DMS 273 (cell line): ENCODE measurements around the gene RP9.
"Not testable (repeated sequence)": the region's sequence is repeated elsewhere in the genome, so short reads cannot be mapped to it uniquely, and the experiment has no call there.

Source experiments
- DNase-seq: peaks from one replicate; lab custom pipeline; 2025; ENCODE audit not compliant: unreplicated experiment; lab: John Stamatoyannopoulos, UW

RP9 gene

DNA sequence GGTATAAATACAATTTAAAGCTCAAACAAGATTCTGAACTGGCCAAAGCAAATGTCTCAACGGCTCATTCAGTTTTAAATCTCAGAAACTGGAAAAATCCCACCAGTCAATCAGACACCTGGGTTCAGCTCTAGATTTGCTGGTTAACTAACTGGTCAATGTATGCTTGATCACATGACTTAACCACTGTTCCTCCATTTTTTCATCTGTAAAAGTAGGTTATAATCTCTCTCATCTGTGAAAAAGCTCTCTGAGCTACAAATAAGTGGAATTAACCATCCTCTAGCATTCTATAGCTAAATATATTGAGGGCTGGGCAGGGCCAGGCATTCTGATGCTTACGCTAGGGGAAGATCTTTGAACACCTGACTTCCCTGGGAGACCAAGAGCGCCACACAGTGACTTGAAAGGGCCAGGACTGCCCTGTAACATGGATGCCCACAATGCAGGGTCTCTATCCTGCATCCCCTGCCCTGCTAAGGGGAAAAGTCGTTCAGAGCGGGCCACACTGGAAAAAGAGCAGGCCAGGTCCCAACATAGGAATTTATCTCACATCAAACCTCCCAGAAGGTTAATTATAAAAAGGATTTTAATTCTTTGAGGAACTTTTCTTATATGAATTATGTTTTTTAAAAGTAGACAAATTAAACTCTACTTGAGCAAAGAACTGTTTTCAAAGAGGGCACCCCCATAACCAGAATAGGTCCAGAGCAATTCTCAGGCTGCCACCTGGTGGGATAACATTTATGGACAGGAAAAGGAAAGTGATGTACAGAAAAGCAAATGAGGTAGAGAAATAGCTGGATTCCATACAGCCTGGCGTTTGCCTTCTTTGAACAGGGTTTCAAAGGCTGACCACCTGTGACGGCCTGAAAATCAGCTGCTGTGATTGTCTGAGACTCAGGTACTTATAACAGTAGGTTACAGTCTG lies 1.8 kb downstream of the RP9 start:
- DNase-seq: peak; percentile 75

DNA sequence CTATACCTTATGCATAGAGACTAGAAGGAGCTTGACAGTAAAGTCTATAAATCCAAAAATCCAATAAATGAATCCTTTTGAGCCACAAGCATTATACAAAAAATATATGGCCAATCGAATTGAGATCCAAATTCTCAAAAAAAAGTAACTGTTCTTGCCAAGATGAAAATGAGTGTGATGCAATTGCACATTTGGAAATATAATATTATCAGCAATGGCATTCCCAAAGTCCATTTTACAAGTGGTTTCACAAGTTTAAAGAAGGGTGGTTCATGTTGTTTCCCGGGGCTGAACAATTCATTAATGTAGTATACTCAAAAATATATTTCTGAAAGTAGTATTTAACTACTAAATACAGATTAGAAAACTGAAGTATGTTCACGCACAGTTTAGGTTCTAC lies 7.3 kb downstream of the RP9 start:
- no peak for DNase-seq

DNA sequence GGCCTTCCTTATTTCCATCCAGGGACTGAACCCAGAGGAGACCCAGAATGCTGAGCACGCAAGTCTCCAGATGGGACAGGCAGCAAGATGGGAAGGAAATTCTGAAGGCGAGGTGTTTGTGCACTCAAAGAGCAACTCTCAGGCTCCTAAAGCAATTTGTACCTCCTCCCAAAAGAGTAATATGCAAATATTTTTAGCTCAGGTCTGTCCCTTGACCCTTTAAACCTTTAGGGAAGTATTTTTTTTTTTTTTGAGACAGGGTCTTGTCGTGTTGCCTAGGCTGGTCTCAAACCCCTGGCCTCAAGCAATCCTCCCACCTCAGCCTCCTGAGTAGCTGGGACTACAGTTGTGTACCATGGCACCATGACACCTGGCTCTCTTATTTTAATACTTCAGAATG lies 8.4 kb downstream of the RP9 start:
- no peak for DNase-seq

DNA sequence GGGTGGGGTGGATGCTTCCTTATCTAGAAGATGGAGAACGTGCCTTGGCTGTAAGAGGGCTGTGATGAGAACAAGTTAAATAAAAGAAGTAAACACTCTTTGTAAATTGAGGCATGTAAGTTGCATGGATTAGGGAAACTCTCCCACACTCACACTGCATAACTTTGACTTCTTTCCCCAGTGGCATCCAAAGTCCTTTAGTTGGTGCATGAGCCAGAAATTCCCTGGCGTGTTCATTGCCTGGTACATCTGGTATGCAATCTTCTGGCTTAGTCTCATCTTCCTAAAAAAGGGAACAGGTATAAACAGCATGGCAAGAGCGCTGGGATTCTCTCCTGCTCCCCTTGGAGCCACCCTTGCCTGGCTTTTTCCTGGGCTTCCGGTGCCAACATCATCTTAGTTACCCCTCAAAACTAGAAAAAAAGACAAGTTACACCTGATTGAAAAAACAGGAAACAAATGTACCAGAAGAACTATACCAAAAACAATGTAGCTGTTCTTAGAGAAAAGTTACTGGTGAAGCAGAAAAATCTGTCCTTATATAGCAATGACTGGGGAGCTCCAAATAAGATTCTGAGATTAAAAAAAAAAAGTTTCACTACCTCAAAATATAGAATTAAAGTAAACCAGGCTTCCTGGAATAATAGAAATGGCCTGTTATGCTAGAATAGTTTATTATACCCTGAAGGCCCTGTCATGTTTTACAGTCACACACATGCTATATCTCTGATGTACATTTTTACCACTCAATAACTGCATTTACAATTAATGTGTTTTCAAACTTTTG lies 9.9 kb downstream of the RP9 start:
- DNase-seq: no peak

DNA sequence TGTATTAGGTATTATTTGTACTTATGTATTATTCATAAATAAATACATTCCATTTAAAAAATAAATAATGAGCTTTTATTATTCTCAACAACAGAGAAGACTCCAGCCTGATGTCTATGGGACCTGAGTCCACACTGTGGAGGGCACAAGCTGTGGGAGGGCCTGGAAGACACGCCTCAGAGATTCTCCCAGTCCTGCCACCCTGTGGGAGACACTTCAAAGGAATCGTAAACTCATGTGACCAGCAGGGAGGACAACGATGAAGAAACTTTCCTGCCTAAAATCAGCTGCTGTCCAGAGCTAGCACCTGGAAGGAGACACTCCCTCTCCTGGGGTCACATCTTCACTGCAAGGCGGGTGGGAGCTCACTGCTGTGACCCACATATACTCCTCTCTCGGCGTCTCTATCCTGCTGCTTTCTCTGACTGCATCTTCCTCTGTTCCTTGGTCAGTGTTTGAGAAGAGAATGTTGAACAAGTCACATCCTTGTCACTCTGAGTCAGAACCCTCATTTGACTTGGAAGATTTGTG lies 14.4 kb downstream of the RP9 start:
- DNase-seq: not testable (repeated sequence)

DNA sequence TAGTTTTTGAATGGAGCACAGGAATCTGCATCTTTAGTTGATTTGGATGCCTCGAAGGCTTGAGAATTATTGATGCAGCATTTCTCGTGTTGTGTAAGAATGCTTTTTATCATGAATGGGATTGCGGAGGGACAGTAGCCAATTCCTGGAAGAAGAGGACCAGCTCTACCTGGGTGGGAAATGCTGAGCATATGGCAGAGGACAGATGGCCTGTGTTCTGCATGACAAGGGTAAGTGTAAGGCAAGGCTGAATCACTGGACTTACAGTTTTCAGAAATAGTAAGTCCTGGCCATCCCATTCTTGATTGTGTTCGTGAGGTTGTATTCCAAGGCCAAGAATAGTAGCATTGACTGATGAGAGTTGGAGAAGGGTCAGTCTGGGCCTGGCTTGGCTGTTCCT lies 15.9 kb downstream of the RP9 start:
- DNase-seq: peak; percentile 44

DNA sequence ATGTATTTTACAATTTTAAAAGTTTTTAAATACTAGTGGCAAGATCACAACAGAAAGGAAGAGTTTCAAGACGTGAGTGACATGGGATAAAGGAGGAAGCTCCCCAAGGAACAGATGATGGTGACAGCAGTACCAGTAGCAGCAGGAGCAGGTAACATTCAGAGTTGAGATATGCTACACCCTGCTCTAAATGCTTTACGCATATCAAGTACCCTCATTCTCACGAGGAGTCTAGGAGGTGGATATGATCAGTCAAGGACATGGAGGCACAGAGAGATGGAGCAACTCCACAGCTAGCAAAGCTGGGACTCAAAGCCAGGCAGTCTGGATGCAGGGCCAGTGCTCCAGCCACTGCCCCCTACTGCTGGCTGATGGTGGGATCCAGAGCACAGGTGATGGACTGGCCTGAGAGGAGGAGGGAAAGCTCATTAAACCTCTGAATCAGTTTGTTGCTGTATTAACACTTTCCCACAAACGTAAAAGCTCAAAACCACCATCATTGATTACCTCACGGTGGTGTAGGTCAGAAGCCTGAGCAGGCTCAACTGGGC lies 17.5 kb downstream of the RP9 start:
- DNase-seq: no peak

DNA sequence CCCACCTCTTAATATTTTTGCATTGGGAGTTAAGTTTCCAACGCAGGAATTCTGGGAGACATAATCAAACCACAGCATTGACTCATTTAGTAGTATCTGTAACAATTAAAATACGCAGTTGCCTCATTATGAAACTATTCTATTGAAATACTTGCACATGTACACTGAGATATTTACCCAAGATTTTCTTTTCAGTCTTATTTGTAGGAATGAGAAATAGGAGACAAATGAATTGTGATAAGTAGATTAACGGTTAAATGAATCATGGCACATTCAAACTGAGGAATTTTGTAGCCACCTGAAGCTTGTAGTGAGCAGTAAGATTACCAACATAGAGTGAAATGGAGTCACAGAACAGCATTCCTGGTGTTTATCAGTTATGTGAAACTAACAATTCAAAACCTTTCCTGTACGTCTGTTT lies 18.1 kb downstream of the RP9 start:
- DNase-seq: no peak

DNA sequence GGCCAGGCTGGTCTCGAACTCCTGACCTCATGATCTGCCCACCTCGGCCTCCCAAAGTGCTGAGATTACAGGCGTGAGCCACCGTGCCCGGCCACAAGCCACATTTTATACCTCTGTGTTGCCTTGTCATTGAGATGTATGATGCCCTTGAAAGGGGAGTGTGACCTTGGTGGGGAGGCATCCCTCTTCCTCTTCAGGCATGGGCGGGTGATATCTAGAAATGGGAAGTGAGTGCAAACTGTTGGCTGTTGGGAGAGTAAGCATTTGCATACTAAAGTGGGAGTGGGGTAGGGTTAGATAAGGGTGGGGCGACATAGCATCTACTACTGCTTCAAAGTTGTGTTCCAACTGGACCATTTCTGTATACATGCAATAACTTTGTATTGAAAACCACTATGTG lies 20.1 kb downstream of the RP9 start:
- no peak for DNase-seq

DNA sequence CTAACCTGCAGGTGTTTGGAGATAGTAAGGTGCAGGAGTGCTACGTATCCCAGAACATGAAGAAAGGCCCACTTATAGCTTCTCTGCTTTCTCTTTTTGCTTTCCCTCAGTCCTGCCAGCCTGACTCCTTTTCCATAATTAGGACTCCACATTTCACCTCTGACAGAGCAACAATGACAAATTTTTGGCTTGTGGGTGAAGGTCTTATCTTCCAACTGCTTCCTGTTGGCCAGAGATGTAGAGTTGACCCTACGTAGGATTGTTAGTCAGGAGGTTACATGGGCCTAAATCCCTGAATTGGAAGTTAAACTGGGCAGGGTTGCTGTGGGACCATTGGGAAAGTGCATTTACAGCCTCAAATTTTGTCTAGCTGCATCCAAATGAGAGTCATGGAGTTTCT lies 21.3 kb downstream of the RP9 start:
- no peak for DNase-seq

DNA sequence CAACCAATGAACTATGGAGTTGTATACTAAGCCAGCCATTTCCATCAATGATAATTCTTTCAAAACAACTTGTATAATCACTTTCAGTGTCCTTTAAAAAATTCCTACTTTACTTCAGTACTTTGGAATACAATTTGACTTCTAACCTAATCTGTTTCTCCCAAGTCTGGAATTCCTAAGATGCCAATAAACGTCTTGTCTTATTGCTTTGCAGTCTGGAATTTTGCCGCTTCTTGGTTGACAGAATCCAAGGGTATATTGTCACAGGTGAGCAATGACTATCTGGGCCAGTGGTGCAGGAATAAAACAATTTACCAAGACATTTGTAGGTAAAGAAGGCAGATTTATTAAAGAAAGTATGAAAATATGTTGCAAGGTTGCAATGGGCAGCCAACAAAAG lies 21.8 kb downstream of the RP9 start:
- no peak for DNase-seq

DNA sequence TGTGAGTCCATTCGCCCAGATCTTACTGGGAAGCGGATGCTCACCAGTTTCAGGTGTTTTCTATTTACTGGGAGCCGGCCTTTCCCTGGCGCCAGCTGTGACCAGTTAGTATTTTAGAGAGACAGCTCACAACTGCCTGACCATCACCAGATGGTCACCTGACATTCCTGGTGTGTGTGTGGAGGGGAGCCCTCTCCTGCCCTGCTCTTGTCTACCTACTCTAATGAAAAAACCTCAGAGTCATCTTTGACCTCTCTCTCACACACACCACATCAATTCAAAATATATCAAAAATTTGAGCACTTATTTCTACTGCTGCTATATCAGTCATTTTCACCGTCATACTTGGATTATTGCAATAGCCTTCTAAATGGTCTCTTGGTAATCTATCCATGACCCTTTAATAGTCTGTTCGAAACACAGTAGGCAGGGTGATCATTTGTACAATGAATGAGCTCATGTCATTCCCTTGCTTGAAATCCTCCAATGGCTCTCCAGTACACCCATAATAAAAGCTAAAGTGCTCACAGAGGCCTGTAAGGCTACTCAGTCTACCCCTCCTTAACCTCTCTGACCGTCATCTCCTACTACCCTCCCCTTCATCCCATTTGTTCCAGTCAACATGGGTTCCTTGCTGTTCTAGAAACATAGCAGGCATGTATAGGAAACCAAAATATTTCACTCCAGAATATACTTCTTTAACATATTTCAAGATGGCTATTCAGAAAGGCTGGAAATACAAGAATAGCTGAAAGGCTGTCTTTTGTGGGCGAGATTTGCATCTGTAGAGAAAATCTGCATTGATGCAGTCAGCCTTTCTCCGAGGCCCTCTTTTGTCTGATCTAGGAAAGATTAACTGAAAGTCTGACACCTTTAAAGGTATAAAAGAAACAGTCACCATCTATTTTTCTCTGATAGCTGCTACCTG lies 29.2 kb downstream of the RP9 start:
- DNase-seq: no peak

DNA sequence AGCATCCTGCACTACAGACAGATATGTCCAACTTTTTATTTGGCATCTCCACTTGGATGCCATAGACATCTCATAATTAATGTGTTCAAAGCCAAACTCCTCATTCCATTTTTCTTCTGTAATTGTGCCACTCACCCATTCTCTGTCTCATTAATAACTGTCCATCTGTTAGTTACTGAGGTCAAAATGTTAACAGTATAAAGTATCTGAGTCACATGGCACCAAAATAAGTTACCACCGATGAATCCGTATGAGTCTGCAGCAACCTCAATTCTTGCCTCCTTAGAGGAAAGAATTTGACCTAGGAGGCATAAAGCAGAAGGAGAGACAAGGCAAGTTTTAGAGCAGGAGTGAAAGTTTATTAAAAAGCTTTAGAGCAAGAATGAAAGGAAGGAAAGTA lies 30.1 kb downstream of the RP9 start:
- DNase-seq: no peak

DNA sequence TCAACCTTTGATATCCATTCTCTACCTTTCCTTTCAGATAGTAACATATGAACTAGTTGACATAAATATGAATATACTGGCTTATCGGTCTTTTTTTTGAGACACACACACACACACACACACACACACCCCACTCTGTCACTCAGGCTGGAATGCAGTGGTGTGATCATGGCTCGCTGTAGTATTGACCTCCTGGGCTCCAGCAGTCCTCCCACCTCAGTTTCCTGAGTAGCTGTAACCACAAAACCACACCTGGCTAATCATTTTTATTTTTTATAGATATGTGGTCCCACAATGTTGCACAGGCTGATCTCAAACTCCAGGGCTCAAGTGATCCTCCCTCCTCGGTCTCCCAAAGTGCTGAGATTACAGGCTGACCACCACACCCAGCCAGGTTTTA lies 32.5 kb downstream of the RP9 start:
- DNase-seq: no peak

DNA sequence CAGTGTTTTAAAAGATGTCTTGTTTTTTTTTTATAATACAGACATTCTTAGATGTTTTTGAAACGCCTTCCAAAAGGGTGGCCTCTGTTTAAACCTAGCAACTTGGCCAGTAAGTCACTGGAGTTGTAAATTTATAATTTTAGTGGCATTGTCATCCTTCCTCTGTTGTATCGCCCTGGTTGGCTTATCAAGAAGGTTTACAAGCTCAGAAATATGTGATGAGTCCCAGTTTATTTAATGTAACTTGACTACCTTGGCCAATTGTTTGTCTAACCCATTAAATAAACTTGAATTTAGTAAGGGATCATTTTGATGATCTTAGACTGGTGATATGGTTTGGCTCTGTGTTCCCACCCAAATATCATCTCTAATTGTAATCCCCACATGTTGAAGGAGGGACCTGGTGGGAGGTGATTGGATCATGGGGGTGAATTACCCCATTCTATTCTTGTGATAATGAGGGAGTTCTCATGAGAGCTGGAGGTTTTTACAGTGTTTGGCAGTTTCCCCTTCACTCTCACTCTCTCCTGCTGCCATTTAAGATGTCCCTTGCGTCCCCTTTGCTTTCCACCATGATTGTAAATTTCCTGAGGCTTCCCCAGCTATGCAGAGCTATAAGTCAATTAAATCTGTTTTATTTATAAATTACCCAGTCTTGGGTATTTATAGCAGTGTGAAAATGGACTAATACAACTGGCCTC lies 33.2 kb downstream of the RP9 start:
- DNase-seq: no peak

DNA sequence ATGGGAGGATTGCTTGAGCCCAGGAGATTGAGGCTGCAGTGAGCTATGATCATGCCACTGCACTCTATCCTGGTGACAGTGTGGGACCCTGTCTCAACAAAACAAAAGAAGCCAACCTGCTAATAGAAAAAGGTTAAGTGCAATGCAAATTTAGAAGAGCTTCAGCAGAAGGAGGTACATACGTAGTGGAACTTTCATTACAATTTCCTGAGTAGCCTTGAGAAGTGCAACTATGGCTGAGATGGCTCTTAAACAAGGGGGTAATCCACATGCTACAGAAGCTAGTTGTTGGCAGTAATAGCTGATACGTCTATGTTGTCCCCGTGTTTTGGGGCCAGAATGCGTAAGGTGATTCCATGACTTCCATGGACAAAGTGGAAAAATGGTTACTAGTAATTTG lies 36.0 kb downstream of the RP9 start:
- DNase-seq: no peak

DNA sequence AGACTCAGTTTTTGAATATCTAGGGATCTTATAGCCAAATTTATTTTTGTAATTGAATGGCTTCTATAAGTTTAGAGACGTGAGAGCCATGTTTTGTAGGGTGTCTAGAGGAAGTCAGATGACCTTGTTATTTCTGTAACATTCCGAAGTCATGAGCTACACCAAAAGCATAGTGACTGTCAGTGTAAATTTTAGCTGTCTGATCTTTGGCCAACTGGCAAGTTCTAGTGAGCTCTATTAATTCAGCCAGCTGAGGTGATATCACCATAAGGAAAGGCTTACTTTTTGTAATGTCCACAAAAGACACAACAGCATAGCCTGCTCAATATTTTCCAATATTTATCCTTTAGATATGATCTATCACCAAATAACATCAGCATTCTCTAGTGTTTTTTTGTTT lies 36.7 kb downstream of the RP9 start:
- peak; percentile 28 for DNase-seq

DNA sequence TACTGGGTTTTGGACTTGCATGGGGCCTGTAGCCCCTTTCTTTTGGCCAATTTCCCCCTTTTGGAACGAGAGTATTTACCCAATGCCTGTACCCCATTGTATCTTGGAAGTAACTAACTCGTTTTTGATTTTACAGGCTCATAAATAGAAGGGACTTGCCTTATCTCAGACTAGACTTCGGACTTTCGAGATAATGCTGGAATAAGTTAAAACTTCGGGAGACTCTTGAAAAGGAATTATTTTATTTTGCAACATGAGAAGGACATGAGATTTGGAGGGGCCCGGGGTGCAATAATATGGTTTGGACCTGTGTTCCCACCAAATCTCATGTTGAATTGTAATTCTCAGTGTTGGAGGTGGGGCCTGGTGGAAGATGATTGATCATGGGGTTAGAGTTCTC lies 38.4 kb downstream of the RP9 start:
- no peak for DNase-seq

DNA sequence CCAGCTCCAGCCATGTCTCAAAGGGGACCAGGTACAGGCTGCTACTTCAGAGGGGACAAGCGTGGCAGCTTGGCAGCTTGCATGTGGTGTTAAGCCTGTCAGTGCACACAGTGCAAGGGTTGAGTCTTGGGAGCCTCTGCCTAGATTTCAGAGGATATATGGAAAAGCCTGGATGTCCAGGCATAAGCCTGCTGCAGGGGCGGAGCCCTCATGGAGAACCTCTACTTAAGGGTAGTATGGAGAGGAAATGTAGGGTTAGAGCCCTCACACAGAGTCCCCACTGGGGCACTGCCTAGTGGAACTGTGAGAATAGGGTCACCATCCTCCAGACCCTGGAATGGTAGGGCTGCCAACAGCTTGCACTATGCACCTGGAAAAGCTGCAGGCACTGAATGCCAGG lies 38.9 kb downstream of the RP9 start:
- DNase-seq: peak; percentile 16

DNA sequence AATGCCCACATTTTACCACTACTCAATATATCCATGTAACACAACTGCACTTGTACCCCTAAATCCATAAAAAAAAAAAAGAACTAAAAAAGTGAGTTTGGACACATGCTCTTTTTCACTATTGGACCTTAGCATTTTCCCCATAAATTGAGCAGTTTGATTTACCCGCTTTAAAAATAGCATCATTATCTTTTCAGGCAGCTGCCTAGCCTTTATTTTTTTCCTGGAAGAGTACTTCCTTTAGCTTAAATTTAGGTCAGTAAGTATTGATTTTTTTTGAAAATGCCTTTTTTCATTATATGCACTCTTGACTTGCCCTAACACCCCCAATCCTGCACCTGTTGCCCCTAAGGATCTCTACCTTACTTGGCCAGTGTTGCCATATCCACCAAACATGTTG lies 41.3 kb downstream of the RP9 start:
- DNase-seq: no peak
